Measurements from ENCODE around the gene MRC1.
"Not testable (repeated sequence)": the region's sequence is repeated elsewhere in the genome, so short reads cannot be mapped to it uniquely, and the experiment has no call there.

MRC1 gene

GRCh38 chr10:17905491-17905890, 96.3 kb downstream of the MRC1 start:
- DNase-seq (ENCODE audit: low read depth in 3 of 3), result no peak

GRCh38 chr10:17906002-17906401, 96.9 kb downstream of the MRC1 start:
- DNase-seq (ENCODE audit: low read depth in 3 of 3), result no peak

GRCh38 chr10:17907641-17908040, 98.5 kb downstream of the MRC1 start:
- no peak for DNase-seq (ENCODE audit: low read depth in 3 of 3)

GRCh38 chr10:17910125-17910789, 101.1 kb downstream of the MRC1 start:
- no peak for DNase-seq (ENCODE audit: low read depth in 3 of 3)

- DNase-seq (ENCODE audit: low read depth in 3 of 3), result no peak
These were observed 103.6 kb downstream of the MRC1 start for GRCh38 chr10:17912754-17913153.

GRCh38 chr10:17913604-17914003, 104.5 kb downstream of the MRC1 start:
- no peak for DNase-seq (ENCODE audit: low read depth in 3 of 3)

GRCh38 chr10:17914169-17915045, 105.3 kb downstream of the MRC1 start:
- DNase-seq (ENCODE audit: low read depth in 3 of 3), result no peak

- no peak for DNase-seq (ENCODE audit: low read depth in 3 of 3)
These were observed 106.0 kb downstream of the MRC1 start for GRCh38 chr10:17915181-17915580.

- no peak for DNase-seq (ENCODE audit: low read depth in 3 of 3)
These were observed 109.2 kb downstream of the MRC1 start for GRCh38 chr10:17918187-17918903.

- DNase-seq (ENCODE audit: low read depth in 3 of 3), result no peak
These were observed 112.2 kb downstream of the MRC1 start for GRCh38 chr10:17921378-17921777.

- DNase-seq (ENCODE audit: low read depth in 3 of 3), result no peak
These were observed 114.6 kb downstream of the MRC1 start for GRCh38 chr10:17923728-17924127.

- no peak for DNase-seq (ENCODE audit: low read depth in 3 of 3)
These were observed 134.0 kb downstream of the MRC1 start for GRCh38 chr10:17943033-17943745.

- not testable (repeated sequence) for DNase-seq (ENCODE audit: low read depth in 3 of 3)
These were observed 141.1 kb downstream of the MRC1 start for GRCh38 chr10:17950269-17950668.

- no peak for DNase-seq (ENCODE audit: low read depth in 3 of 3)
These were observed 141.6 kb downstream of the MRC1 start for GRCh38 chr10:17950726-17951125.

- DNase-seq (ENCODE audit: low read depth in 3 of 3), result no peak
These were observed 142.8 kb downstream of the MRC1 start, which contains the start of gene SLC39A12 for GRCh38 chr10:17951868-17952371. Gene SLC39A12 (plus strand): TSS chr10:17951918. CDS start chr10:17953277, 1,359 bp downstream.

GRCh38 chr10:17954372-17954771, 145.2 kb downstream of the MRC1 start:
- DNase-seq (ENCODE audit: low read depth in 3 of 3), result not testable (repeated sequence)

- no peak for DNase-seq (ENCODE audit: low read depth in 3 of 3)
These were observed 145.7 kb downstream of the MRC1 start for GRCh38 chr10:17954861-17955260.

GRCh38 chr10:17958049-17958448, 148.9 kb downstream of the MRC1 start:
- no peak for DNase-seq (ENCODE audit: low read depth in 3 of 3)

- no peak for DNase-seq (ENCODE audit: low read depth in 3 of 3)
These were observed 150.7 kb downstream of the MRC1 start for GRCh38 chr10:17959870-17960269.

Measured in stimulated activated CD4-positive, alpha-beta T cell treated with anti-CD3 and anti-CD28 coated beads, TNF-alpha, amount 100 ng/mL, for 4 hours (primary cell).